HG02678 (cell line): ENCODE data around the gene TMEM43.

ENCODE experiments used
- ATAC-seq: cut with Tn5 transposase; IDR thresholded peaks from one replicate; pipeline ENCODE4 v1.9.1; 2021; ENCODE audit warnings: mild to moderate bottlenecking, moderate library complexity; ENCODE audit not compliant: unreplicated experiment

Gene TMEM43

GRCh38 chr3:14121859-14122258 is 3.0 kb upstream of the TMEM43 start:
- ATAC-seq = no peak

GRCh38 chr3:14122301-14122700 is 2.6 kb upstream of the TMEM43 start:
- no peak for ATAC-seq

- ATAC-seq = no peak
Observed at GRCh38 chr3:14123308-14124222, 1.3 kb upstream of the TMEM43 start.

GRCh38 chr3:14124223-14124614 is 633 bp upstream of the TMEM43 start:
- ATAC-seq = peak; percentile 51

GRCh38 chr3:14125193-14126016 is 553 bp downstream of the TMEM43 start:
- ATAC-seq = peak; percentile 26

- ATAC-seq = no peak
Observed at GRCh38 chr3:14126017-14126886, 1.4 kb downstream of the TMEM43 start.

GRCh38 chr3:14126887-14127505 is 2.1 kb downstream of the TMEM43 start:
- ATAC-seq = no peak

GRCh38 chr3:14127516-14128161 is 2.8 kb downstream of the TMEM43 start:
- no peak for ATAC-seq

- no peak for ATAC-seq
Observed at GRCh38 chr3:14128724-14129123, 3.9 kb downstream of the TMEM43 start.

- ATAC-seq = no peak
Observed at GRCh38 chr3:14129296-14129695, 4.4 kb downstream of the TMEM43 start.

GRCh38 chr3:14130230-14130629 is 5.4 kb downstream of the TMEM43 start:
- ATAC-seq = no peak

- ATAC-seq = no peak
Observed at GRCh38 chr3:14130707-14131106, 5.9 kb downstream of the TMEM43 start.

GRCh38 chr3:14131134-14131533 is 6.3 kb downstream of the TMEM43 start:
- ATAC-seq = no peak

GRCh38 chr3:14132120-14132519 is 7.3 kb downstream of the TMEM43 start:
- no peak for ATAC-seq

GRCh38 chr3:14132689-14133088 is 7.8 kb downstream of the TMEM43 start:
- ATAC-seq = no peak

- ATAC-seq = no peak
Observed at GRCh38 chr3:14133188-14133800, 8.4 kb downstream of the TMEM43 start.

GRCh38 chr3:14133876-14134275 is 9.0 kb downstream of the TMEM43 start:
- ATAC-seq = no peak

- ATAC-seq = no peak
Observed at GRCh38 chr3:14134291-14134690, 9.4 kb downstream of the TMEM43 start.

GRCh38 chr3:14135581-14135980 is 10.7 kb downstream of the TMEM43 start:
- ATAC-seq = no peak

GRCh38 chr3:14137004-14137403 is 12.2 kb downstream of the TMEM43 start:
- no peak for ATAC-seq
